Endothelial cell of umbilical vein (primary cell): ENCODE data around the gene DND1.

Experiments used
- EZH2 ChIP-seq: IDR thresholded peaks from 2 replicates; pipeline ENCODE4 v1.6.1; 2012; ENCODE audit warnings: borderline replicate concordance, low read depth, mild to moderate bottlenecking, moderate library complexity, low read length, inconsistent platforms; ENCODE audit not compliant: severe bottlenecking
- POLR2A ChIP-seq: IDR thresholded peaks from 2 replicates; pipeline ENCODE4 v1.6.1; 2012; ENCODE audit warnings: low read depth, mild to moderate bottlenecking, control low read depth, low read length

DNA sequence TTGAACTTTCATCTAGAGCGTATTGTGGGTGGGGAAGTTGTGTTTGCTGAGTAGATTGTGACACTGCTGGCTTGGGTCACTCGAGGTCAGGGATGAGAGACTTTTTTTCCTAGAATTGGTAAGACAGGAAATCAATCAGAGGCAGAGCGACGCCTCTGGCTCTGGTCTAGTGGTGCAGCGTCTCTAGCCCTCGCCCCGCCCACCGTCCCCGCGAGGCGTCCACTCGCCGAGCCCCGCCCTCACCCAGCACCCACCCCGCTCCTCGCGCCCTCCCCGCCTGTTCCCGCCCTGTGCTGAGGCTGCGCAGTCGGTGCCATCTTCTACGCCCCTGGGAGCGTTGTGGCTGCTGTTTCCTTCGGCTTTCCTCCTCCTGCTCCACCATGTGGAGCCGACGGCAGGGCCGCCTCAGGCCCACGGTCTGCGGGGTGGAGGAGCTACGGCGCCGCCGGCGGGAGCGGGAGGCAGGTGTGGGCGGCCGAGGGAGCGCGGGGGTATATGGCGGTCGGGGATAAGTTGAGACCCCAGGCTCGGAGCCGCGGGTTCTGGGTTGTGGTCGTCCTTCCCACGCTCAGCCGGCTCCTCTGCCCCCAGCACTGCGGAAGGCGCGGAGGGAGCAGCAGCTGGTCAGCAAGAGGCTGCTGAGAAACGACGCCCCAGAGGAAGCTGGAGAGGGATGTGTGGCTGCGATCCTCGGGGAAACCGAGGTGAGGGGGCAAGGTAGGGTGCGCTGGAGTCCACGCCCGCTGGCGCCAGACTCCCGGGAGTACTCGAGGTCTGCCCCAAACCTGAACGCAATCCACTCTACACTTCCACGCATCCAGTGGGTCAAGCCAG is 34.0 kb downstream of the DND1 start, which contains the start of gene TMCO6:
- TF ChIP-seq POLR2A (peak; percentile 89), EZH2 (no peak)
